Measurements from ENCODE around the gene BBOX1. TPM values are rescaled to one million over a fixed set of nuclear protein-coding genes. Genes with fewer than 3 reads are reported as not detected.

Gene BBOX1
- total RNA-seq, 1 experiment from 2014 or later, result not detected

GRCh38 chr11:27081056-27081455, 40.4 kb downstream of the BBOX1 start:
- DNase-seq (ENCODE audit: low read depth, low spot score), result no peak
- ChIA-PET RAD21 (ENCODE audit: low non-redundant PET in 1 of 2, low total read pairs in 2 of 2, uncharacterized antibody in 2 of 2, unreplicated experiment in 2 of 2) (no interaction called here), POLR2A (no interaction called here), CTCF (no interaction called here)
- no peaks in the 10 kb centered on the region for H3K27me3 ChIP-seq (ENCODE audit: insufficient read depth, low read length)
- no peak overlapping the region for H2AFZ ChIP-seq (ENCODE audit: low read depth, low read length, poor library complexity, severe bottlenecking)
- H3K9me2 ChIP-seq (ENCODE audit: insufficient read depth), result no peaks in the 10 kb centered on the region
- ATAC-seq, result no peak
- no peaks in the 10 kb centered on the region for H3K79me2 ChIP-seq (ENCODE audit: insufficient read depth, low read length)
- intact Hi-C loops (cut with micrococcal nuclease), result no loop called here
- H3K4me2 ChIP-seq (ENCODE audit: low read length), result no peak overlapping the region
- no peaks in the 10 kb centered on the region for H3K4me1 ChIP-seq (ENCODE audit: control insufficient read depth in 1 of 2, insufficient read depth in 2 of 2, low read length in 2 of 2)
- H3K9ac ChIP-seq (ENCODE audit: low read length), result no peak overlapping the region
- no peak overlapping the region for H3K27ac ChIP-seq (ENCODE audit: low read depth, low read length)
- TF ChIP-seq FOSL1 (IDR thresholded peaks at IDR 0.05; ENCODE audit: low read depth) (no peak), CBX3 (IDR thresholded peaks at IDR 0.05; ENCODE audit: low read depth) (no peak), JUND (IDR thresholded peaks at IDR 0.05) (no peak), ZBTB33 (IDR thresholded peaks at IDR 0.05; ENCODE audit: extremely low read depth, insufficient replicate concordance, low read length) (no peak), ZFX (IDR thresholded peaks at IDR 0.05) (no peak), ZNF274 (IDR thresholded peaks at IDR 0.05; ENCODE audit: low read depth, low read length) (no peak), EGR1 (IDR thresholded peaks at IDR 0.05; ENCODE audit: low read depth) (no peak), SIN3A (IDR thresholded peaks at IDR 0.05; ENCODE audit: low read depth) (no peak), ELF1 (IDR thresholded peaks at IDR 0.05; ENCODE audit: borderline replicate concordance, low read depth) (no peak), TCF7L2 (IDR thresholded peaks at IDR 0.05; ENCODE audit: borderline replicate concordance, extremely low read depth, insufficient read depth, insufficient read length) (no peak), MAX (IDR thresholded peaks at IDR 0.05) (no peak), POLR2A (IDR thresholded peaks at IDR 0.05; ENCODE audit: borderline replicate concordance, extremely low read depth, insufficient read depth, insufficient read length) (no peak), SP1 (IDR thresholded peaks at IDR 0.05; ENCODE audit: low read depth) (no peak), YY1 (IDR thresholded peaks at IDR 0.05; ENCODE audit: extremely low read depth, insufficient replicate concordance, low read depth, low read length) (no peak), RAD21 (IDR thresholded peaks at IDR 0.05; ENCODE audit: low read depth) (no peak), REST (IDR thresholded peaks at IDR 0.05; ENCODE audit: low read depth) (no peak), POLR2AphosphoS5 (IDR thresholded peaks at IDR 0.05; ENCODE audit: low read depth, low read length) (no peak)
- TF ChIP-seq, protein P1, sequence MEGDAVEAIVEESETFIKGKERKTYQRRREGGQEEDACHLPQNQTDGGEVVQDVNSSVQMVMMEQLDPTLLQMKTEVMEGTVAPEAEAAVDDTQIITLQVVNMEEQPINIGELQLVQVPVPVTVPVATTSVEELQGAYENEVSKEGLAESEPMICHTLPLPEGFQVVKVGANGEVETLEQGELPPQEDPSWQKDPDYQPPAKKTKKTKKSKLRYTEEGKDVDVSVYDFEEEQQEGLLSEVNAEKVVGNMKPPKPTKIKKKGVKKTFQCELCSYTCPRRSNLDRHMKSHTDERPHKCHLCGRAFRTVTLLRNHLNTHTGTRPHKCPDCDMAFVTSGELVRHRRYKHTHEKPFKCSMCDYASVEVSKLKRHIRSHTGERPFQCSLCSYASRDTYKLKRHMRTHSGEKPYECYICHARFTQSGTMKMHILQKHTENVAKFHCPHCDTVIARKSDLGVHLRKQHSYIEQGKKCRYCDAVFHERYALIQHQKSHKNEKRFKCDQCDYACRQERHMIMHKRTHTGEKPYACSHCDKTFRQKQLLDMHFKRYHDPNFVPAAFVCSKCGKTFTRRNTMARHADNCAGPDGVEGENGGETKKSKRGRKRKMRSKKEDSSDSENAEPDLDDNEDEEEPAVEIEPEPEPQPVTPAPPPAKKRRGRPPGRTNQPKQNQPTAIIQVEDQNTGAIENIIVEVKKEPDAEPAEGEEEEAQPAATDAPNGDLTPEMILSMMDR (IDR thresholded peaks at IDR 0.05 in 2 of 3, conservative IDR thresholded peaks at IDR 0.05 in 1 of 3; ENCODE audit: borderline replicate concordance in 1 of 3, insufficient read depth in 1 of 3, low read depth in 2 of 3, low read length in 2 of 3), result no peak
- no TSS peak for BruUV-seq (replicated peaks)
- H3K4me3 ChIP-seq (replicated peaks in 1 of 2; ENCODE audit: low read depth in 1 of 2, low read length in 2 of 2), result no peak overlapping the region
- no peaks in the 10 kb centered on the region for H3K36me3 ChIP-seq (ENCODE audit: control insufficient read depth in 1 of 2, insufficient read depth in 2 of 2, low read length in 2 of 2)
- H3K9me3 ChIP-seq (ENCODE audit: control insufficient read depth in 1 of 2, insufficient read depth in 1 of 2, low read depth in 1 of 2, low read length in 2 of 2), result no peaks in the 10 kb centered on the region
- no peaks in the 10 kb centered on the region for H4K20me1 ChIP-seq (ENCODE audit: insufficient read depth)

Measured in HCT116 (cell line).